Activated naive CD8-positive, alpha-beta T cell treated with anti-CD3 and anti-CD28 coated beads, Interleukin-2, amount 10 ng/mL, durations not matched to agents 7 days and 5 days (primary cell): ENCODE data around the gene PAQR6. TPM values are rescaled to one million over a fixed set of nuclear protein-coding genes. Genes with fewer than 3 reads are reported as not detected.

ENCODE experiments used
- ATAC-seq: fragments of 150-1000 bp; cut with Tn5 transposase; one replicate; pipeline ENCODE4 v1.10.0; 2021; ENCODE audit warnings: low read depth, moderate library complexity
- POLR2A ChIA-PET: fragments of 350-600 bp; sonication (Branson Sonifier 250); formaldehyde crosslinking; loops from one replicate; lab custom pipeline; 2021; ENCODE audit warnings: antibody characterized with exemption; lab: Charles Lee
- DNase-seq: peaks from one replicate; pipeline ENCODE4 v3.0.0; 2021
- H3K27ac Mint-ChIP-seq: one replicate; pipeline ENCODE4 v1.8.0; 2022; ENCODE audit warnings: mild to moderate bottlenecking, mixed read lengths
- H3K27me3 Mint-ChIP-seq: one replicate; pipeline ENCODE4 v1.8.0; 2022; ENCODE audit warnings: mild to moderate bottlenecking, moderate library complexity, mixed read lengths
- H3K36me3 Mint-ChIP-seq: one replicate; pipeline ENCODE4 v1.8.0; 2021; ENCODE audit warnings: mild to moderate bottlenecking, mixed read lengths
- H3K4me1 Mint-ChIP-seq: one replicate; pipeline ENCODE4 v1.8.0; 2021; ENCODE audit warnings: mixed read lengths
- H3K4me3 Mint-ChIP-seq: one replicate; pipeline ENCODE4 v1.8.0; 2022; ENCODE audit warnings: mild to moderate bottlenecking, moderate library complexity, mixed read lengths
- H3K9me3 Mint-ChIP-seq: one replicate; pipeline ENCODE4 v1.8.0; 2021; ENCODE audit warnings: mixed read lengths
- total RNA-seq, 2 experiments: library from RNA; stranded (reverse); gene quantifications; one replicate each; pipeline ENCODE4 v1.2.3, GENCODE V29; 2021

Gene PAQR6, protein sequence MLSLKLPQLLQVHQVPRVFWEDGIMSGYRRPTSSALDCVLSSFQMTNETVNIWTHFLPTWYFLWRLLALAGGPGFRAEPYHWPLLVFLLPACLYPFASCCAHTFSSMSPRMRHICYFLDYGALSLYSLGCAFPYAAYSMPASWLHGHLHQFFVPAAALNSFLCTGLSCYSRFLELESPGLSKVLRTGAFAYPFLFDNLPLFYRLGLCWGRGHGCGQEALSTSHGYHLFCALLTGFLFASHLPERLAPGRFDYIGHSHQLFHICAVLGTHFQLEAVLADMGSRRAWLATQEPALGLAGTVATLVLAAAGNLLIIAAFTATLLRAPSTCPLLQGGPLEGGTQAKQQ
- 1 to 10 TPM; 7.0 TPM for total RNA-seq

- Mint-ChIP-seq H3K27ac (peak within 1 kb of the TSS; percentile 60), H3K9me3 (no peaks in the 10 kb centered on the region), H3K4me3 (no peak within 1 kb of the TSS), H3K36me3 (peaks cover 7% of the 10 kb centered on the region), H3K27me3 (no peaks in the 10 kb centered on the region), H3K4me1 (peaks cover 41% of the 10 kb centered on the region)
- POLR2A ChIA-PET = interaction anchor here (0.5 to 2.9 kb wide), 2 partner anchors 35 to 98 kb away, joined by 4 to 15 read pairs; partner anchors contain the start of gene SMG5
- no peak for ATAC-seq
- no peak for DNase-seq
Observed at GRCh38 chr1:156247460-156248322, at the start of gene PAQR6. TSS of gene PAQR6 (minus strand) at chr1:156248056. CDS start at chr1:156246731, 1,325 bp downstream.

GRCh38 chr1:156295391-156295947 is 47.6 kb upstream of the PAQR6 start, which contains the start of gene GLMP:
TSS of gene GLMP (minus strand) at chr1:156295679. CDS start at chr1:156295645, 34 bp downstream.
- ATAC-seq (peak; percentile 82), DNase-seq (peak; percentile 68)
- Mint-ChIP-seq H3K36me3 (no peaks in the 10 kb centered on the region), H3K27ac (peak within 1 kb of the TSS; percentile 86), H3K4me1 (peaks cover 10% of the 10 kb centered on the region), H3K4me3 (peak within 1 kb of the TSS; percentile 93), H3K27me3 (no peaks in the 10 kb centered on the region), H3K9me3 (no peaks in the 10 kb centered on the region)
- POLR2A ChIA-PET = interaction anchor here (0.9 to 3.2 kb wide), 2 partner anchors 12 to 42 kb away, joined by 4 to 22 read pairs; partner anchors contain the start of genes CCT3, SMG5 and TMEM79

DNA sequence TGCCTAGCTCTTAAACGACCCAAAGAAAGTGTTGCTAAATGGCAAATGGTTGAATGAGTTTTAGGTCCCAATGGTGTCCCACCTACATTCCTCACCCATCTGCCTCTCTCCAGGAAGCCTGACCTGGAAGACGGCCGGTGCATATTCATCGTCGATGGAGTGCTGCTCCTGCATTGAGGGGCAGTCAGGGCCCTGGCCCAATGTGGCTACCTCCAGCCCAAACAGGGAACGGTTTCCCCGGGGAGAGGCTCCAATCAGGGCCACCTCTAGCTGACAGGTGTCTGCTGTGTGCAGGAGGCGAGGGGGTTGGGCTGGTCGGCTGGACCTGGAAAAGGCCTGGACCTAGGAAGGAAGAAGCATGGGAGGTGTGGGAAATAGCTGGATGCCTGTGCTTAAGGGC is 46.0 kb upstream of the PAQR6 start:
- POLR2A ChIA-PET = interaction anchor here (0.6 to 3.2 kb wide), 2 partner anchors 11 to 19 kb away, joined by 3 to 22 read pairs; partner anchors contain the start of genes SMG5 and TMEM79
- ATAC-seq (no peak), DNase-seq (no peak)
- Mint-ChIP-seq H3K4me3 (no peak overlapping the region), H3K27ac (no peak overlapping the region), H3K4me1 (peaks cover 10% of the 10 kb centered on the region), H3K36me3 (no peaks in the 10 kb centered on the region), H3K9me3 (no peaks in the 10 kb centered on the region), H3K27me3 (no peaks in the 10 kb centered on the region)

- Mint-ChIP-seq H3K36me3 (peaks cover 3% of the 10 kb centered on the region), H3K27ac (peak overlapping the region; percentile 37), H3K27me3 (no peaks in the 10 kb centered on the region), H3K4me1 (peaks cover 10% of the 10 kb centered on the region), H3K9me3 (no peaks in the 10 kb centered on the region), H3K4me3 (no peak overlapping the region)
- DNase-seq (no peak), ATAC-seq (no peak)
- POLR2A ChIA-PET = interaction anchor here (0.6 to 3.2 kb wide), 2 partner anchors 10 to 18 kb away, joined by 3 to 22 read pairs; partner anchors contain the start of genes SMG5 and TMEM79
Observed at GRCh38 chr1:156293098-156293434, 45.2 kb upstream of the PAQR6 start.

GRCh38 chr1:156291226-156292061 is 43.6 kb upstream of the PAQR6 start:
- Mint-ChIP-seq H3K36me3 (peaks cover 3% of the 10 kb centered on the region), H3K27ac (peak overlapping the region; percentile 28), H3K4me3 (no peak overlapping the region), H3K27me3 (no peaks in the 10 kb centered on the region), H3K9me3 (no peaks in the 10 kb centered on the region), H3K4me1 (peaks cover 10% of the 10 kb centered on the region)
- POLR2A ChIA-PET = interaction anchor here (0.8 kb wide), 1 partner anchor 9 kb away, joined by 3 read pairs; the partner anchor contains the start of gene SMG5
- no peak for DNase-seq
- no peak for ATAC-seq

GRCh38 chr1:156289857-156290256 is 42.0 kb upstream of the PAQR6 start:
- peaks cover 3% of the 10 kb centered on the region for H3K4me1 Mint-ChIP-seq
- no peaks in the 10 kb centered on the region for H3K27me3 Mint-ChIP-seq
- ATAC-seq (no peak), DNase-seq (no peak)
- H3K36me3 Mint-ChIP-seq = peaks cover 7% of the 10 kb centered on the region
- H3K9me3 Mint-ChIP-seq = no peaks in the 10 kb centered on the region
- no peak overlapping the region for H3K4me3 Mint-ChIP-seq
- POLR2A ChIA-PET = no interaction called here
- no peak overlapping the region for H3K27ac Mint-ChIP-seq

DNA sequence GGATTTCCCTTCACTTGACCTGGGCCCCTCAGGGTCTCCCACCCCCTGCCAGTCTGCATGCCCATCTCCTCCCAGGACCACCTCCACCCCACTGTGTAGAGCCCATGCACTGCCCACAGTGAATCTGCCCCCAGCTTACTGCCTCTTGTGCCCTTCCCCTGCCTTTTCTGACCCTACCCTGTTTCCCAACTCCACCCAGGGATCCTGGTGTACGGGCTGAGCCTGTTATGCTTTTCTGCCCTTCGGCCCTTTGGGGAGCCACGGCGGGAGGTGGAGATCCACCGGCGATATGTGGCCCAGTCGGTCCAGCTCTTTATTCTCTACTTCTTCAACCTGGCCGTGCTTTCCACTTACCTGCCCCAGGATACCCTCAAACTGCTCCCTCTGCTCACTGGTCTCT is 38.2 kb upstream of the PAQR6 start:
- POLR2A ChIA-PET = no interaction called here
- no peak overlapping the region for H3K4me3 Mint-ChIP-seq
- peaks cover 9% of the 10 kb centered on the region for H3K36me3 Mint-ChIP-seq
- H3K27me3 Mint-ChIP-seq = no peaks in the 10 kb centered on the region
- ATAC-seq = no peak
- no peak overlapping the region for H3K27ac Mint-ChIP-seq
- H3K4me1 Mint-ChIP-seq = peaks cover 15% of the 10 kb centered on the region
- no peak for DNase-seq
- no peaks in the 10 kb centered on the region for H3K9me3 Mint-ChIP-seq

GRCh38 chr1:156285437-156285836 is 37.6 kb upstream of the PAQR6 start:
- ATAC-seq (no peak), DNase-seq (no peak)
- H3K4me3 Mint-ChIP-seq = no peak overlapping the region
- H3K4me1 Mint-ChIP-seq = peaks cover 21% of the 10 kb centered on the region
- no peaks in the 10 kb centered on the region for H3K27me3 Mint-ChIP-seq
- H3K36me3 Mint-ChIP-seq = peaks cover 9% of the 10 kb centered on the region
- no peak overlapping the region for H3K27ac Mint-ChIP-seq
- POLR2A ChIA-PET = no interaction called here
- H3K9me3 Mint-ChIP-seq = no peaks in the 10 kb centered on the region

DNA sequence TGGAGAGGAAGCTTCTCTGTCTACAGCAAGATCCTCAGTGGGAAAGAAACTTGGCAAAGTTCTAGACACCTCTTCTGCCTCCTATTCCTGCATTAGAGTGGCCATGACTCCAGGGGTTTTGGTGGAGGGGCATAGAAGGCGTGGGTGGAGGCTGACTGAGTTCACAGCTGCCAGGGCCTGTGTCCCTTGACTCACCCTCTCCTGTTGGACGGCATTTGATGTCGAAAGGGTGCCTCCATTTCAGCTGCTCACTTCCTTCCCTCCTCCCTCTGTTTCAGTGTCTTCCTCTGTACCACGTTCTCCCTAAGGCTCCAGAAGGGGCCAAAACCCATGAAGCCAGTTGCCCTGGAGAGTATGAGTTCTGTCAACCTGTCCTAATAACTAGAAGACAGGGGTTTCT is 36.9 kb upstream of the PAQR6 start:
- Mint-ChIP-seq H3K27me3 (no peaks in the 10 kb centered on the region), H3K4me3 (no peak overlapping the region), H3K27ac (no peak overlapping the region), H3K36me3 (peaks cover 9% of the 10 kb centered on the region), H3K9me3 (no peaks in the 10 kb centered on the region), H3K4me1 (peaks cover 27% of the 10 kb centered on the region)
- POLR2A ChIA-PET = no interaction called here
- no peak for DNase-seq
- no peak for ATAC-seq

GRCh38 chr1:156284112-156284511 is 36.3 kb upstream of the PAQR6 start, which contains the start of gene TMEM79:
TSS of gene TMEM79 (plus strand) at chr1:156284325. CDS start at chr1:156285227, 902 bp downstream.
- Mint-ChIP-seq H3K27ac (peak within 1 kb of the TSS; percentile 95), H3K4me3 (peak within 1 kb of the TSS; percentile 94), H3K36me3 (peaks cover 9% of the 10 kb centered on the region), H3K9me3 (no peaks in the 10 kb centered on the region), H3K4me1 (peaks cover 27% of the 10 kb centered on the region), H3K27me3 (no peaks in the 10 kb centered on the region)
- ATAC-seq (no peak), DNase-seq (no peak)
- POLR2A ChIA-PET = interaction anchor here (1.1 to 4.2 kb wide), 4 partner anchors 10 to 71 kb away, joined by 3 to 24 read pairs (median 20); partner anchors contain the start of genes GLMP and PMF1

GRCh38 chr1:156283521-156283920 is 35.7 kb upstream of the PAQR6 start:
- peak overlapping the region; percentile 95 for H3K27ac Mint-ChIP-seq
- POLR2A ChIA-PET = interaction anchor here (1.1 to 4.2 kb wide), 14 partner anchors 11 to 136 kb away, joined by 3 to 24 read pairs (median 7); partner anchors contain the start of genes GLMP, PMF1 and SLC25A44
- no peak for ATAC-seq
- DNase-seq = no peak
- H3K4me1 Mint-ChIP-seq = peaks cover 27% of the 10 kb centered on the region
- H3K4me3 Mint-ChIP-seq = peak overlapping the region; percentile 94
- peaks cover 6% of the 10 kb centered on the region for H3K36me3 Mint-ChIP-seq
- no peaks in the 10 kb centered on the region for H3K9me3 Mint-ChIP-seq
- no peaks in the 10 kb centered on the region for H3K27me3 Mint-ChIP-seq
